Neural progenitor cell (in vitro differentiated cells): ENCODE measurements around the gene KRT1. TPM values are rescaled to one million over a fixed set of nuclear protein-coding genes. Genes with fewer than 3 reads are reported as not detected.

Experiments
- DNase-seq: peaks from one replicate; pipeline ENCODE4 v3.0.0-alpha.2; 2016; ENCODE audit warnings: low spot score
- H2AFZ ChIP-seq: fragments of 200-600 bp; sonication (generic); replicated peaks from 2 replicates; pipeline ENCODE4 v1.6.1; 2016; ENCODE audit warnings: antibody characterized with exemption
- H3F3A ChIP-seq: fragments of 200-600 bp; sonication (generic); 2 replicates; pipeline ENCODE4 v1.6.1; 2016; ENCODE audit warnings: antibody characterized with exemption, low read depth
- H3K27ac ChIP-seq: fragments of 200-600 bp; sonication (generic); 2 replicates; pipeline ENCODE4 v1.5.1; 2016; ENCODE audit warnings: mild to moderate bottlenecking
- H3K27me3 ChIP-seq: fragments of 200-600 bp; sonication (generic); 2 replicates; pipeline ENCODE4 v1.6.1; 2016; ENCODE audit warnings: mild to moderate bottlenecking, moderate library complexity
- H3K36me3 ChIP-seq: fragments of 200-600 bp; sonication (generic); 2 replicates; pipeline ENCODE4 v1.5.1; 2016
- H3K4me1 ChIP-seq: fragments of 200-600 bp; sonication (generic); 2 replicates; pipeline ENCODE4 v1.6.1; 2016; ENCODE audit warnings: mixed run types
- H3K4me2 ChIP-seq: fragments of 200-600 bp; sonication (generic); 2 replicates; pipeline ENCODE4 v1.6.1; 2016
- H3K4me3 ChIP-seq: fragments of 200-600 bp; sonication (generic); 2 replicates; pipeline ENCODE4 v1.5.1; 2016
- H3K79me2 ChIP-seq: fragments of 200-600 bp; sonication (generic); 2 replicates; pipeline ENCODE4 v1.6.1; 2016; ENCODE audit warnings: low read depth
- H3K9ac ChIP-seq: fragments of 200-600 bp; sonication (generic); 2 replicates; pipeline ENCODE4 v1.6.1; 2016
- H3K9me3 ChIP-seq: fragments of 200-600 bp; sonication (generic); 2 replicates; pipeline ENCODE4 v1.5.1; 2016; ENCODE audit warnings: low read depth
- H4K20me1 ChIP-seq: fragments of 200-600 bp; sonication (generic); 2 replicates; pipeline ENCODE4 v1.6.1; 2016; ENCODE audit warnings: low read depth
- H3K27ac Mint-ChIP-seq: 3 replicates; pipeline ENCODE4 v1.8.0; 2021; ENCODE audit warnings: mixed read lengths
- H3K27me3 Mint-ChIP-seq: 2 replicates; pipeline ENCODE4 v1.8.0; 2022; ENCODE audit warnings: low read depth, mild to moderate bottlenecking, inconsistent platforms, moderate library complexity, mixed read lengths; ENCODE audit not compliant: insufficient read depth
- H3K36me3 Mint-ChIP-seq: 3 replicates; pipeline ENCODE4 v1.8.0; 2021; ENCODE audit warnings: mixed read lengths
- H3K4me1 Mint-ChIP-seq: 3 replicates; pipeline ENCODE4 v1.8.0; 2021; ENCODE audit warnings: mixed read lengths
- H3K4me3 Mint-ChIP-seq: 3 replicates; pipeline ENCODE4 v1.8.0; 2021; ENCODE audit warnings: mild to moderate bottlenecking, moderate library complexity, mixed read lengths
- H3K9me3 Mint-ChIP-seq: 3 replicates; pipeline ENCODE4 v1.8.0; 2020; ENCODE audit warnings: mixed read lengths
- EZH2 ChIP-seq: fragments of 200-600 bp; sonication (generic); IDR thresholded peaks from 2 replicates; pipeline ENCODE4 v1.6.1; 2017; ENCODE audit warnings: antibody characterized with exemption, mild to moderate bottlenecking, moderate library complexity
- EZH2phosphoT487 ChIP-seq: fragments of 200-600 bp; sonication (generic); IDR thresholded peaks from 2 replicates; pipeline ENCODE4 v1.6.1; 2017; ENCODE audit warnings: antibody characterized with exemption
- total RNA-seq: library from RNA; depleted of rRNA; stranded (reverse); fragments of >200 nt; gene quantifications from 2 replicates; pipeline ENCODE4 v1.2.3, GENCODE V29; 2015; ENCODE audit warnings: low replicate concordance
- TF ChIP-seq, protein P1 (sequence below): fragments of 200-600 bp; sonication (generic); IDR thresholded peaks from 2 replicates; pipeline ENCODE4 v1.5.1; 2017; ENCODE audit warnings: antibody characterized with exemption, mild to moderate bottlenecking

The KRT1 gene
- total RNA-seq, 1 donor from 2014 or later: not detected

DNA sequence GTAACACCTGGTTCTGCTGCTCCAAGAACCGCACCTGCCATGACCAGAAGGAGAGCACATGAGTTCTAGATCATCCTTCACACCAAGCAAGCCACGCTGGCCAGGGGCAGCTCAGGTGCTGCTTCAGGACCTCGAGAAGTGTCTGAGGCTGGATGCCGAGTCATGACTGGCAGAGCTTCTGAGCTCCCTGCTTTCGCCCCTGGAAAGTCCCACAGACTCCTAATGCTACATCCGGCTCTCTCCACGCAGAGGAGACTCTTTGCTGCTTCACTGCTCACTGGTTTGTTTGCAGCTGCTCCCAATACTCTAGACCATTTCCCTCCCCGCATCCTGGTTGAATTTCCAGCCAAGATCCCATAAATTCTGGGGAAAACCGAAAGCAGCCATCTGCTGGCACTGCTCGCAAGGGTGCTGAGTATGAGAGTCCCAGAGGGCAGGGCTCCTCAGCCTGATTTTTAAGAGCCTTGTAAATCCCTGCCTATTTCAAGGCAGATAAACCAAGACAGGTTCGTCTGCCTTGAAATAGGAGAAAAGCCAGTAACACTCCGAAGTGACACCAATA lies 29.6 kb downstream of the KRT1 start:
- Histone ChIP-seq H3K79me2 (no peaks in the 10 kb centered on the region), H2AFZ (no peak overlapping the region), H3F3A (no peaks in the 10 kb centered on the region), H3K4me2 (no peak overlapping the region), H3K4me3 (no peak overlapping the region), H4K20me1 (no peaks in the 10 kb centered on the region), H3K27ac (no peak overlapping the region), H3K9me3 (no peaks in the 10 kb centered on the region), H3K4me1 (peaks cover 14% of the 10 kb centered on the region), H3K27me3 (no peaks in the 10 kb centered on the region), H3K36me3 (no peaks in the 10 kb centered on the region), H3K9ac (no peak overlapping the region)
- no peaks in the 10 kb centered on the region for H3K36me3 Mint-ChIP-seq
- H3K27me3 Mint-ChIP-seq: peaks cover 9% of the 10 kb centered on the region
- no peak for DNase-seq
- H3K27ac Mint-ChIP-seq: no peak overlapping the region
- H3K4me3 Mint-ChIP-seq: no peak overlapping the region
- peaks cover 5% of the 10 kb centered on the region for H3K9me3 Mint-ChIP-seq
- TF ChIP-seq, protein P1, sequence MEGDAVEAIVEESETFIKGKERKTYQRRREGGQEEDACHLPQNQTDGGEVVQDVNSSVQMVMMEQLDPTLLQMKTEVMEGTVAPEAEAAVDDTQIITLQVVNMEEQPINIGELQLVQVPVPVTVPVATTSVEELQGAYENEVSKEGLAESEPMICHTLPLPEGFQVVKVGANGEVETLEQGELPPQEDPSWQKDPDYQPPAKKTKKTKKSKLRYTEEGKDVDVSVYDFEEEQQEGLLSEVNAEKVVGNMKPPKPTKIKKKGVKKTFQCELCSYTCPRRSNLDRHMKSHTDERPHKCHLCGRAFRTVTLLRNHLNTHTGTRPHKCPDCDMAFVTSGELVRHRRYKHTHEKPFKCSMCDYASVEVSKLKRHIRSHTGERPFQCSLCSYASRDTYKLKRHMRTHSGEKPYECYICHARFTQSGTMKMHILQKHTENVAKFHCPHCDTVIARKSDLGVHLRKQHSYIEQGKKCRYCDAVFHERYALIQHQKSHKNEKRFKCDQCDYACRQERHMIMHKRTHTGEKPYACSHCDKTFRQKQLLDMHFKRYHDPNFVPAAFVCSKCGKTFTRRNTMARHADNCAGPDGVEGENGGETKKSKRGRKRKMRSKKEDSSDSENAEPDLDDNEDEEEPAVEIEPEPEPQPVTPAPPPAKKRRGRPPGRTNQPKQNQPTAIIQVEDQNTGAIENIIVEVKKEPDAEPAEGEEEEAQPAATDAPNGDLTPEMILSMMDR: no peak
- no peak for TF ChIP-seq EZH2
- no peak for TF ChIP-seq EZH2phosphoT487
- H3K4me1 Mint-ChIP-seq: peaks cover 2% of the 10 kb centered on the region

DNA sequence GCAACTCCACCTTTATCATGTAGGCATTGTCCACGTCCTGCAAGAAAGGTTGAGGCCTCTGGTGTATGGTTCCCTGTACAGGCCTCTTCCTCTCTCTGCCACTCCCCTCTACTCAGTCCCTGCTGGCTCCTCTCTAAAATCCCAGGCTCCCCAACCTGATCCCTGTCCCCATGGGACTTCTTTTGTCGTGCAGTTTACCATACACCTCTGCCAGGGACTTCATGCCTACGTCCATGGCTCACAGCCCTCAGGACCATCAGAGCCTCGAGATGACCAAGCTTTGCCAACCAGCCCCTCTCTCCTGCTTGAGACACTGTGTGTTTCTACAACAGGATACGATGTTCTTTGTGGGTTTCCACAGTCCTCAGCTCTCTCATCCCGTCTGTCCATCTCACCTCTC lies 31.1 kb downstream of the KRT1 start:
- Mint-ChIP-seq H3K36me3 (no peaks in the 10 kb centered on the region), H3K27me3 (peaks cover 12% of the 10 kb centered on the region), H3K4me3 (no peak overlapping the region), H3K27ac (no peak overlapping the region), H3K9me3 (peaks cover 5% of the 10 kb centered on the region), H3K4me1 (no peaks in the 10 kb centered on the region)
- Histone ChIP-seq H3K9ac (no peak overlapping the region), H3K36me3 (no peaks in the 10 kb centered on the region), H3K79me2 (no peaks in the 10 kb centered on the region), H4K20me1 (no peaks in the 10 kb centered on the region), H2AFZ (no peak overlapping the region), H3K4me1 (peaks cover 6% of the 10 kb centered on the region), H3K27ac (no peak overlapping the region), H3K9me3 (no peaks in the 10 kb centered on the region), H3K4me2 (no peak overlapping the region), H3K27me3 (no peaks in the 10 kb centered on the region), H3F3A (no peaks in the 10 kb centered on the region), H3K4me3 (no peak overlapping the region)
- TF ChIP-seq, protein P1: no peak
- TF ChIP-seq EZH2phosphoT487: no peak
- no peak for DNase-seq

DNA sequence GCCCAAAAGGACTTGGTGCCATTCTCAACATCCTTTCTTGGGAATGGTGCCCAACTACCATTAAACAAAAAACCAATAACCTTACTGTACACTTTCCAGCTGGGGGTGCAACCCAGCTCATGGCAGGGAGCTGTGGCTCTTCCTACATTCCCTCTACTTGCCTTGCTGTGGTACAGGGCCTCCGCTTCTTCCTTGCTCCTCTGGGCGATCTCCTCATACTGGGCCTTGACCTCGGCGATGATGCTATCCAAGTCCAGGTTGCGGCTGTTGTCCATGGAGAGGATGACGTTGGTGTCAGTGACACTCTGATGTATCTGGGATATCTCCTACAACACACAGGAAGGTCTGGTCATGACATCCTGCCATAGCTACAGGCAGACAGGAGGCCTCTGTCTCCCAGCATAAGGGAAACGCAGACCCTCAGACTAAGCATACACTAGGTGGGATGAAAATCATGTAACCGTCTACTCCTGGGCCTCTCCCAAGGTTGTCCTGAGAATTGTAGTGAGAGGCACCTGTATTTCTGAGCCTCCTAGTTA lies 32.1 kb downstream of the KRT1 start:
- H3K27ac Mint-ChIP-seq: no peak overlapping the region
- H3F3A ChIP-seq: no peaks in the 10 kb centered on the region
- H3K36me3 ChIP-seq: no peaks in the 10 kb centered on the region
- TF ChIP-seq EZH2phosphoT487 (no peak), EZH2 (no peak)
- TF ChIP-seq, protein P1: no peak
- H3K27ac ChIP-seq: no peak overlapping the region
- H3K36me3 Mint-ChIP-seq: no peaks in the 10 kb centered on the region
- no peaks in the 10 kb centered on the region for H4K20me1 ChIP-seq
- H3K4me1 ChIP-seq: peaks cover 6% of the 10 kb centered on the region
- peaks cover 5% of the 10 kb centered on the region for H3K9me3 Mint-ChIP-seq
- no peaks in the 10 kb centered on the region for H3K27me3 ChIP-seq
- H2AFZ ChIP-seq: no peak overlapping the region
- no peaks in the 10 kb centered on the region for H3K9me3 ChIP-seq
- H3K4me2 ChIP-seq: no peak overlapping the region
- H3K79me2 ChIP-seq: no peaks in the 10 kb centered on the region
- peaks cover 12% of the 10 kb centered on the region for H3K27me3 Mint-ChIP-seq
- no peak overlapping the region for H3K9ac ChIP-seq
- H3K4me3 Mint-ChIP-seq: no peak overlapping the region
- no peak for DNase-seq
- H3K4me1 Mint-ChIP-seq: no peaks in the 10 kb centered on the region
- H3K4me3 ChIP-seq: no peak overlapping the region
